ENCODE measurements around the gene GPS1.
A peak's percentile ranks its signal among the peaks of the same experiment; 100 is the strongest.

Gene GPS1

GRCh38 chr17:82054351-82055022, 2.8 kb downstream of the GPS1 start:
- no peak for TF ChIP-seq Cebpa-rat (IDR thresholded peaks at IDR 0.05)
- Histone ChIP-seq H3K9me3 (replicated peaks in 1 of 11) (no peaks in the 10 kb centered on the region), H4K20me1 (peaks cover 0 to 86% (median 74%) of the 10 kb centered on the region in 11 experiments; a peak in 20 of 22 replicates), H3K4me1 (peaks cover 32 to 65% (median 45%) of the 10 kb centered on the region in 10 experiments), H3K27ac (no peak overlapping the region), H3K9ac (peak overlapping the region in 4 of 11 experiments; percentile 5 to 94 (median 56); a peak in 3 of 22 replicates), H3K4me2 (no peak overlapping the region; a peak in 1 of 22 replicates), H3K27me3 (no peaks in the 10 kb centered on the region), H3K4me3 (no peak overlapping the region; a peak in 1 of 20 replicates), H3K36me3 (peaks cover 57 to 73% (median 68%) of the 10 kb centered on the region in 11 experiments)

- Histone ChIP-seq H4K20me1 (peaks cover 0 to 92% (median 82%) of the 10 kb centered on the region in 11 experiments; a peak in 20 of 22 replicates), H3K9ac (peak overlapping the region in 3 of 11 experiments; percentile 5 to 23 (median 14); a peak in 3 of 22 replicates), H3K4me3 (no peak overlapping the region), H3K4me2 (0 out of 22 replicates have a peak overlapping the region, but pooled peaks of 1 of the 11 experiments have one; percentile 1), H3K27me3 (no peaks in the 10 kb centered on the region), H3K4me1 (peaks cover 24 to 68% (median 50%) of the 10 kb centered on the region in 10 experiments), H3K36me3 (peaks cover 62 to 73% (median 72%) of the 10 kb centered on the region in 11 experiments), H3K27ac (no peak overlapping the region), H3K9me3 (replicated peaks in 1 of 11) (no peaks in the 10 kb centered on the region)
- TF ChIP-seq Cebpa-rat (IDR thresholded peaks at IDR 0.05), result no peak
Measured at GRCh38 chr17:82055023-82055964, 3.6 kb downstream of the GPS1 start.

- H3K4me3 ChIP-seq, result no peak overlapping the region
- no peaks in the 10 kb centered on the region for H3K27me3 ChIP-seq
- H3K27ac ChIP-seq, result no peak overlapping the region
- peaks cover 70 to 82% (median 80%) of the 10 kb centered on the region in 11 experiments for H3K36me3 ChIP-seq
- no peak overlapping the region for H3K4me2 ChIP-seq
- TF ChIP-seq Cebpa-rat (IDR thresholded peaks at IDR 0.05), result no peak
- H3K4me1 ChIP-seq, result peaks cover 17 to 68% (median 47%) of the 10 kb centered on the region in 10 experiments
- no peaks in the 10 kb centered on the region for H3K9me3 ChIP-seq (replicated peaks in 1 of 11)
- no peak overlapping the region for H3K9ac ChIP-seq
- H4K20me1 ChIP-seq, result peaks cover 0 to 93% (median 90%) of the 10 kb centered on the region in 11 experiments; a peak in 20 of 22 replicates
Measured at GRCh38 chr17:82055965-82056728, 4.4 kb downstream of the GPS1 start.

GRCh38 chr17:82056729-82057621, 5.3 kb downstream of the GPS1 start:
- no peak for TF ChIP-seq Cebpa-rat (IDR thresholded peaks at IDR 0.05)
- H4K20me1 ChIP-seq, result peaks cover 0 to 98% (median 95%) of the 10 kb centered on the region in 11 experiments; a peak in 20 of 22 replicates
- H3K4me2 ChIP-seq, result peak overlapping the region in 4 of 11 experiments; percentile 7 to 14 (median 9); a peak in 2 of 22 replicates
- H3K9ac ChIP-seq, result peak overlapping the region in 4 of 11 experiments; percentile 15 to 41 (median 28); a peak in 5 of 22 replicates
- no peaks in the 10 kb centered on the region for H3K9me3 ChIP-seq (replicated peaks in 1 of 11)
- H3K4me1 ChIP-seq, result peaks cover 17 to 68% (median 47%) of the 10 kb centered on the region in 10 experiments
- H3K27ac ChIP-seq, result no peak overlapping the region
- H3K27me3 ChIP-seq, result no peaks in the 10 kb centered on the region
- H3K36me3 ChIP-seq, result peaks cover 76 to 88% (median 86%) of the 10 kb centered on the region in 11 experiments
- H3K4me3 ChIP-seq, result no peak overlapping the region

GRCh38 chr17:82058230-82058854, 6.6 kb downstream of the GPS1 start:
- peak overlapping the region in 2 of 11 experiments; percentile 55 to 68; a peak in 4 of 22 replicates for H3K9ac ChIP-seq
- H3K4me2 ChIP-seq, result peak overlapping the region in 5 of 11 experiments; percentile 54 to 84 (median 73); a peak in 6 of 22 replicates
- H3K9me3 ChIP-seq (replicated peaks in 1 of 11), result no peaks in the 10 kb centered on the region
- H3K36me3 ChIP-seq, result peaks cover 90 to 98% (median 97%) of the 10 kb centered on the region in 11 experiments
- peaks cover 0 to 98% (median 95%) of the 10 kb centered on the region in 11 experiments; a peak in 19 of 22 replicates for H4K20me1 ChIP-seq
- peaks cover 9 to 58% (median 38%) of the 10 kb centered on the region in 10 experiments for H3K4me1 ChIP-seq
- TF ChIP-seq Cebpa-rat (IDR thresholded peaks at IDR 0.05), result no peak
- no peak overlapping the region for H3K4me3 ChIP-seq
- no peaks in the 10 kb centered on the region for H3K27me3 ChIP-seq
- H3K27ac ChIP-seq, result no peak overlapping the region

- peaks cover 0 to 98% (median 95%) of the 10 kb centered on the region in 11 experiments; a peak in 19 of 22 replicates for H4K20me1 ChIP-seq
- peaks cover 9 to 55% (median 37%) of the 10 kb centered on the region in 10 experiments for H3K4me1 ChIP-seq
- H3K4me3 ChIP-seq, result peak overlapping the region in 1 of 10 experiments; percentile 7; a peak in 1 of 20 replicates
- H3K36me3 ChIP-seq, result peaks cover 92 to 98% (median 97%) of the 10 kb centered on the region in 11 experiments
- H3K27me3 ChIP-seq, result no peaks in the 10 kb centered on the region
- H3K27ac ChIP-seq, result 0 out of 22 replicates have a peak overlapping the region, but pooled peaks of 1 of the 11 experiments have one; percentile 8
- H3K9ac ChIP-seq, result peak overlapping the region in 7 of 11 experiments; percentile 16 to 68 (median 55); a peak in 11 of 22 replicates
- no peak for TF ChIP-seq Cebpa-rat (IDR thresholded peaks at IDR 0.05)
- H3K4me2 ChIP-seq, result peak overlapping the region in 8 of 11 experiments; percentile 27 to 84 (median 60); a peak in 14 of 22 replicates
- no peaks in the 10 kb centered on the region for H3K9me3 ChIP-seq (replicated peaks in 1 of 11)
Measured at GRCh38 chr17:82058855-82059249, 7.2 kb downstream of the GPS1 start.
